Measurements from ENCODE around the gene EDDM13.
A peak's percentile ranks its signal among the peaks of the same experiment; 100 is the strongest.

The EDDM13 gene

GRCh38 chr19:56309511-56310185, 37.1 kb downstream of the EDDM13 start:
- no peak overlapping the region for H3K27ac ChIP-seq
- peak; percentile 96 for TF ChIP-seq CTCF (conservative IDR thresholded peaks at IDR 0.05)

GRCh38 chr19:56310462-56310861, 37.9 kb downstream of the EDDM13 start:
- H3K27ac ChIP-seq = no peak overlapping the region
- TF ChIP-seq CTCF (conservative IDR thresholded peaks at IDR 0.05) = no peak

GRCh38 chr19:56312342-56312741, 39.8 kb downstream of the EDDM13 start:
- TF ChIP-seq CTCF (conservative IDR thresholded peaks at IDR 0.05) = no peak

GRCh38 chr19:56312787-56313657, 40.5 kb downstream of the EDDM13 start:
- no peak for TF ChIP-seq CTCF (conservative IDR thresholded peaks at IDR 0.05)
- H3K27ac ChIP-seq = peak overlapping the region; percentile 96; the same call in 1 of the 2 replicates

More at GRCh38 chr19:56312342-56312741, 39.8 kb downstream of the EDDM13 start:
- H3K27ac ChIP-seq = no peak overlapping the region

GRCh38 chr19:56314018-56314380, 41.5 kb downstream of the EDDM13 start:
- no peak for TF ChIP-seq CTCF (conservative IDR thresholded peaks at IDR 0.05)
- peak overlapping the region; percentile 96 for H3K27ac ChIP-seq

GRCh38 chr19:56314381-56315076, 42.0 kb downstream of the EDDM13 start, which contains the start of gene ZSCAN5A:
TSS of gene ZSCAN5A (minus strand) at chr19:56314839. CDS start at chr19:56225046, 89,793 bp downstream.
- TF ChIP-seq CTCF (conservative IDR thresholded peaks at IDR 0.05) = no peak
- peak within 1 kb of the TSS; percentile 96 for H3K27ac ChIP-seq

Measured in VCaP (cell line).